ENCODE data around the gene SREBF1. TPM values are rescaled to one million over a fixed set of nuclear protein-coding genes. Genes with fewer than 3 reads are reported as not detected.

SREBF1 gene
- total and polyA plus RNA-seq, 2 of the 8 experiments (the other 6 are each of a cell fraction or from before 2014, with no cell fraction given) = 28.6 to 70.8 TPM

DNA sequence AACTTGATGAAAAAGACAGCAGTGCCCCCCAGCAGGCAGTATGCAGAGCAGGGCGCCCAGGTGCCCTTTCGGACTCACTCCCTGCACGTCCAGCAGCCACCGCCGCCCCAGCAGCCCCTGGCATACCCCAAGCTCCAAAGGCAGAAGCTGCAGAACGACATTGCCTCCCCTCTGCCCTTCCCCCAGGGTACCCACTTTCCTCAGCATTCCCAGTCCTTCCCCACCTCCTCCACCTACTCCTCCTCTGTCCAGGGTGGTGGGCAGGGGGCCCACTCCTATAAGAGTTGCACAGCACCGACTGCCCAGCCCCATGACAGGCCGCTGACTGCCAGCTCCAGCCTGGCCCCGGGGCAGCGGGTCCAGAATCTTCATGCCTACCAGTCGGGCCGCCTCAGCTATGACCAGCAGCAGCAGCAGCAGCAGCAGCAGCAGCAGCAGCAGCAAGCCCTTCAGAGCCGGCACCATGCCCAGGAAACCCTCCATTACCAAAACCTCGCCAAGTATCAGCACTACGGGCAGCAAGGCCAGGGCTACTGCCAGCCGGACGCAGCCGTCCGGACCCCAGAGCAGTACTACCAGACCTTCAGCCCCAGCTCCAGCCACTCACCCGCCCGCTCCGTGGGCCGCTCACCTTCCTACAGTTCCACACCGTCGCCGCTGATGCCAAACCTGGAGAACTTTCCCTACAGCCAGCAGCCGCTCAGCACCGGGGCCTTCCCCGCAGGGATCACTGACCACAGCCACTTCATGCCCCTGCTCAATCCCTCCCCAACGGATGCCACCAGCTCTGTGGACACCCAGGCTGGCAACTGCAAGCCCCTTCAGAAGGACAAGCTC is 43.2 kb downstream of the SREBF1 start:
- POLR2A ChIA-PET (ENCODE audit: partially characterized antibody) = interaction anchor here (0.7 to 3.6 kb wide), 8 partner anchors 8 to 82 kb away, joined by 3 to 20 read pairs (median 4); no protein-coding TSS in a partner anchor
- Histone ChIP-seq H2AK5ac (ENCODE audit: low read depth, low read length) (no peak overlapping the region), H3K36me3 (ENCODE audit: control insufficient read depth in 2 of 4, insufficient read depth in 4 of 4, low read length in 3 of 4) (no peaks in the 10 kb centered on the region), H3K18ac (ENCODE audit: extremely low read depth, low read length) (no peak overlapping the region), H2BK120ac (replicated peaks; ENCODE audit: low read depth, low read length) (no peak overlapping the region), H3K56ac (replicated peaks; ENCODE audit: insufficient read length, low read depth, low read length) (no peak overlapping the region), H3K4me1 (replicated peaks in 1 of 4; ENCODE audit: control insufficient read depth in 3 of 4, insufficient read depth in 4 of 4, low read length in 3 of 4) (peaks cover 5 to 31% (median 22%) of the 10 kb centered on the region in 4 experiments), H2AFZ (ENCODE audit: low read length) (no peak overlapping the region), H4K5ac (ENCODE audit: insufficient read length, low read depth, low read length) (no peak overlapping the region), H4K20me1 (replicated peaks in 1 of 2; ENCODE audit: control insufficient read depth in 1 of 2, insufficient read depth in 2 of 2, low read length in 2 of 2) (peaks cover 0 to 6% of the 10 kb centered on the region in 2 experiments), H3K4me2 (ENCODE audit: insufficient read depth in 1 of 2, low read depth in 2 of 2, low read length in 2 of 2) (peak overlapping the region; percentile 51 to 61; a peak in 3 of 4 replicates), H3K27ac (ENCODE audit: low read depth, low read length) (no peak overlapping the region), H2BK20ac (ENCODE audit: low read length) (no peak overlapping the region), H3K9ac (replicated peaks in 1 of 4; ENCODE audit: extremely low read depth in 1 of 4, low read depth in 3 of 4, low read length in 3 of 4) (no peak overlapping the region), H4K91ac (replicated peaks; ENCODE audit: insufficient read length, low read length) (peak overlapping the region; percentile 42), H3K23ac (ENCODE audit: insufficient read length) (no peak overlapping the region), H3K27me3 (replicated peaks in 1 of 4; ENCODE audit: control insufficient read depth in 3 of 4, extremely low read depth in 1 of 4, insufficient read depth in 3 of 4, low read length in 3 of 4) (peaks cover 0 to 28% (median 20%) of the 10 kb centered on the region in 4 experiments; a peak in 6 of 7 replicates), H3K79me1 (ENCODE audit: low read depth, low read length) (no peaks in the 10 kb centered on the region), H4K8ac (ENCODE audit: extremely low read depth, insufficient read depth, low read length) (no peak overlapping the region), H3K4ac (replicated peaks; ENCODE audit: insufficient read length, low read depth, low read length) (no peak overlapping the region), H2BK12ac (ENCODE audit: low read depth, low read length) (peak overlapping the region; percentile 17; the same call in 1 of the 2 replicates), H2BK15ac (ENCODE audit: low read length) (peak overlapping the region; percentile 61; the same call in 1 of the 2 replicates), H3K4me3 (ENCODE audit: extremely low read depth in 1 of 4, insufficient read depth in 2 of 4, low read depth in 3 of 4, low read length in 4 of 4) (no peak overlapping the region), H3K14ac (ENCODE audit: insufficient read length) (no peak overlapping the region), H3K9me3 (ENCODE audit: insufficient read depth in 2 of 2, low read depth in 1 of 2, low read length in 1 of 2) (no peaks in the 10 kb centered on the region), H3K23me2 (ENCODE audit: low read depth, low read length) (peaks cover 3% of the 10 kb centered on the region; the same call in 1 of the 2 replicates), H3K79me2 (ENCODE audit: control insufficient read depth in 1 of 2, insufficient read depth in 2 of 2, low read length in 2 of 2) (no peaks in the 10 kb centered on the region), H2BK5ac (ENCODE audit: low read depth, low read length) (no peak overlapping the region)
- no peak for FAIRE-seq
- CTCF ChIA-PET (ENCODE audit: partially characterized antibody) = interaction anchor here (0.5 to 3.4 kb wide), 7 partner anchors 9 to 73 kb away, joined by 3 to 13 read pairs (median 3); no protein-coding TSS in a partner anchor
- DNase-seq (ENCODE audit: low read depth in 1 of 2, low spot score in 2 of 2) = no peak
- 90% methylated on average over 27 of the region's 30 CpGs; no CpG with 5 or more reads in 1 of the 2 experiments for WGBS, 2 experiments (ENCODE audit: extremely low coverage in 1 of 2, insufficient coverage in 1 of 2, insufficient read length in 1 of 2, insufficient replicate concordance in 2 of 2, low coverage in 1 of 2, low lambda C conversion rate in 2 of 2, missing lambda C conversion rate in 1 of 2)
- TF ChIP-seq, protein P1, sequence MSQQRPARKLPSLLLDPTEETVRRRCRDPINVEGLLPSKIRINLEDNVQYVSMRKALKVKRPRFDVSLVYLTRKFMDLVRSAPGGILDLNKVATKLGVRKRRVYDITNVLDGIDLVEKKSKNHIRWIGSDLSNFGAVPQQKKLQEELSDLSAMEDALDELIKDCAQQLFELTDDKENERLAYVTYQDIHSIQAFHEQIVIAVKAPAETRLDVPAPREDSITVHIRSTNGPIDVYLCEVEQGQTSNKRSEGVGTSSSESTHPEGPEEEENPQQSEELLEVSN (IDR thresholded peaks at IDR 0.05) = no peak
- TF ChIP-seq SUZ12 (IDR thresholded peaks at IDR 0.05; ENCODE audit: low read length) (0 out of 2 replicates have a peak, but pooled peaks have one; percentile 22), EGR1 (IDR thresholded peaks at IDR 0.05; ENCODE audit: borderline replicate concordance, low read depth, low read length) (no peak), RAD21 (IDR thresholded peaks at IDR 0.05 in 1 of 2, conservative IDR thresholded peaks at IDR 0.05 in 1 of 2; ENCODE audit: low read depth in 2 of 2, low read length in 2 of 2) (no peak), HDAC6 (IDR thresholded peaks at IDR 0.05; ENCODE audit: low read depth, low read length) (no peak)
